Measurements from ENCODE around the gene MAEA.

Gene MAEA

GRCh38 chr4:1297023-1297395, 7.3 kb downstream of the MAEA start:
- H3K4me3 ChIP-seq: no peak overlapping the region
- peak overlapping the region in 2 of 21 experiments; percentile 31 to 32 for H3K27ac ChIP-seq

- H3K4me3 ChIP-seq: no peak overlapping the region
- no peak overlapping the region for H3K27ac ChIP-seq
Measured at GRCh38 chr4:1297456-1298325, 8.0 kb downstream of the MAEA start.

- H3K4me3 ChIP-seq: no peak overlapping the region
- peak overlapping the region in 1 of 21 experiments; percentile 30 for H3K27ac ChIP-seq
Measured at GRCh38 chr4:1298461-1298860, 8.8 kb downstream of the MAEA start.

- H3K27ac ChIP-seq: peak overlapping the region in 7 of 21 experiments; percentile 2 to 73 (median 45)
Measured at GRCh38 chr4:1299301-1299860, 9.7 kb downstream of the MAEA start.

GRCh38 chr4:1300466-1301455, 11.1 kb downstream of the MAEA start:
- Histone ChIP-seq H3K27ac (peak overlapping the region in 18 of 21 experiments; percentile 3 to 84 (median 56)), H3K4me3 (no peak overlapping the region)

More at GRCh38 chr4:1299301-1299860, 9.7 kb downstream of the MAEA start:
- no peak overlapping the region for H3K4me3 ChIP-seq

- Histone ChIP-seq H3K27ac (peak overlapping the region in 4 of 21 experiments; percentile 5 to 58 (median 43)), H3K4me3 (no peak overlapping the region)
Measured at GRCh38 chr4:1302159-1302558, 12.5 kb downstream of the MAEA start.

- Histone ChIP-seq H3K27ac (peak overlapping the region in 4 of 21 experiments; percentile 25 to 43 (median 32)), H3K4me3 (no peak overlapping the region)
Measured at GRCh38 chr4:1305261-1305711, 15.6 kb downstream of the MAEA start.

- peak overlapping the region in 5 of 21 experiments; percentile 25 to 54 (median 41) for H3K27ac ChIP-seq
- no peak overlapping the region for H3K4me3 ChIP-seq
Measured at GRCh38 chr4:1305781-1306455, 16.2 kb downstream of the MAEA start.

GRCh38 chr4:1307951-1308735, 18.5 kb downstream of the MAEA start:
- no peak overlapping the region for H3K4me3 ChIP-seq
- no peak overlapping the region for H3K27ac ChIP-seq

- Histone ChIP-seq H3K4me3 (peak overlapping the region in 6 of 7 experiments; percentile 12 to 31 (median 19)), H3K27ac (peak overlapping the region in 19 of 21 experiments; percentile 2 to 75 (median 57))
Measured at GRCh38 chr4:1309261-1310010, 19.7 kb downstream of the MAEA start.

GRCh38 chr4:1310031-1310795, 20.5 kb downstream of the MAEA start:
- Histone ChIP-seq H3K27ac (peak overlapping the region in 18 of 21 experiments; percentile 2 to 75 (median 51)), H3K4me3 (peak overlapping the region in 6 of 7 experiments; percentile 12 to 31 (median 19))

GRCh38 chr4:1310796-1311631, 21.3 kb downstream of the MAEA start:
- Histone ChIP-seq H3K27ac (peak overlapping the region in 5 of 21 experiments; percentile 12 to 70 (median 24)), H3K4me3 (no peak overlapping the region)

GRCh38 chr4:1312821-1313640, 23.3 kb downstream of the MAEA start:
- Histone ChIP-seq H3K27ac (no peak overlapping the region), H3K4me3 (no peak overlapping the region)

GRCh38 chr4:1315306-1315705, 25.6 kb downstream of the MAEA start:
- Histone ChIP-seq H3K4me3 (no peak overlapping the region), H3K27ac (no peak overlapping the region)

GRCh38 chr4:1315836-1316536, 26.3 kb downstream of the MAEA start:
- Histone ChIP-seq H3K4me3 (no peak overlapping the region), H3K27ac (no peak overlapping the region)

All from skin epidermis (tissue), 12 donors.